Thyroid gland (tissue), 4 donors: ENCODE results near the gene SPON1. TPM values are rescaled to one million over a fixed set of nuclear protein-coding genes. Genes with fewer than 3 reads are reported as not detected.

Experiments
- DNase-seq, 2 donors: peaks; one replicate each; pipeline ENCODE4 v3.0.0-alpha.2; 2019
- H3K27ac ChIP-seq, 3 donors: fragments of 200-600 bp; sonication (generic); 1 replicate in 2 of 3; 2 replicates in 1 of 3; pipeline ENCODE4 v1.5.1; 2016 to 2019; ENCODE audit warnings: mild to moderate bottlenecking in 1 of 3, moderate library complexity in 1 of 3
- H3K27me3 ChIP-seq: fragments of 200-600 bp; sonication (generic); one replicate; pipeline ENCODE4 v1.5.1; 2019
- H3K36me3 ChIP-seq, 2 donors: fragments of 200-600 bp; sonication (generic); one replicate each; pipeline ENCODE4 v1.5.1; 2016 to 2019
- H3K4me1 ChIP-seq, 2 donors: fragments of 200-600 bp; sonication (generic); one replicate each; pipeline ENCODE4 v1.5.1; 2017 to 2019
- H3K4me3 ChIP-seq, 3 donors: fragments of 200-600 bp; sonication (generic); replicated peaks in 1 of 3; 1 replicate in 2 of 3; 2 replicates in 1 of 3; pipeline ENCODE4 v1.5.1; 2016; ENCODE audit warnings: mild to moderate bottlenecking in 1 of 3
- H3K9me3 ChIP-seq: fragments of 200-600 bp; sonication (generic); one replicate; pipeline ENCODE4 v1.5.1; 2017
- CTCF ChIP-seq, 6 experiments: fragments of 200-600 bp in 3 of 6; fragments of 450-650 bp in 3 of 6; sonication (generic) in 3 of 6; IDR thresholded peaks; one replicate each; pipeline ENCODE4 v1.5.1; 2016 to 2019; ENCODE audit warnings: antibody characterized with exemption in 6 of 6, mild to moderate bottlenecking in 2 of 6, inconsistent platforms in 1 of 6, moderate library complexity in 1 of 6
- POLR2A ChIP-seq, 2 donors: fragments of 450-650 bp; IDR thresholded peaks; one replicate each; pipeline ENCODE4 v1.6.1; 2017; ENCODE audit warnings: antibody characterized with exemption in 2 of 2, mild to moderate bottlenecking in 2 of 2, moderate library complexity in 1 of 2
- WGBS, 2 donors: methylation state at CpG; one replicate each; pipeline ENCODE4 v1.1.5; 2017; 5-methylcytosine and 5-hydroxymethylcytosine counted together
- intact Hi-C: fragments of 100-400 bp; cut with DNase I; formaldehyde crosslinking; loops from one replicate; pipeline ENCODE4 v1.15.1; 2023
- total RNA-seq, 4 donors: library from RNA; depleted of rRNA; stranded (reverse); fragments of >200 nt; gene quantifications; one replicate each; pipeline ENCODE4 v1.2.3, GENCODE V29; 2016

Gene SPON1
- total RNA-seq, 4 donors from 2014 or later: 7.3 to 14.9 (median 10.9) TPM

DNA sequence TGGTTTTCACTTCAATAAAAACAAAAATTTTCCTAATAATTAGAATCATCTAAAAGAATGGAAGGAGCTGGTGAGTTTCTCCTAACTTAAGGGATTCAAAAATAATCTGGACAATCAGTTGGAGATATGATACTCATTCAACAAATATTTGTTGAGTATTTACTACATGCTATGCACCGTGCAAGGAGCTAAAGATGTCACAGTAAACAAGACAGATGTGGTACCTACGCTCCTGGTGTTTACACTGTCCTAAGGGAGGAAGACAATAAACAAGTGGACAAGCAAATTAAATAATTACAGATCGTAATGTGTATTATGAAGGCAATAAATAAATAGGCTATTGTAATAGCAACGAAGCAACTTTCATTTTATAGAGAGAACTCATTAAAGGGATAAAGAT is 9.9 kb upstream of the SPON1 start:
- WGBS, 2 donors: 90 to 93% methylated on average over 4 of the region's 4 CpGs
- no peaks in the 10 kb centered on the region for H3K36me3 ChIP-seq
- H3K4me3 ChIP-seq: no peak overlapping the region
- intact Hi-C loops: no loop called here
- TF ChIP-seq CTCF (IDR thresholded peaks at IDR 0.05) (no peak), POLR2A (IDR thresholded peaks at IDR 0.05) (no peak)
- H3K4me1 ChIP-seq: no peaks in the 10 kb centered on the region
- no peaks in the 10 kb centered on the region for H3K9me3 ChIP-seq
- H3K27ac ChIP-seq: no peak overlapping the region
- H3K27me3 ChIP-seq: no peaks in the 10 kb centered on the region
- DNase-seq: no peak

DNA sequence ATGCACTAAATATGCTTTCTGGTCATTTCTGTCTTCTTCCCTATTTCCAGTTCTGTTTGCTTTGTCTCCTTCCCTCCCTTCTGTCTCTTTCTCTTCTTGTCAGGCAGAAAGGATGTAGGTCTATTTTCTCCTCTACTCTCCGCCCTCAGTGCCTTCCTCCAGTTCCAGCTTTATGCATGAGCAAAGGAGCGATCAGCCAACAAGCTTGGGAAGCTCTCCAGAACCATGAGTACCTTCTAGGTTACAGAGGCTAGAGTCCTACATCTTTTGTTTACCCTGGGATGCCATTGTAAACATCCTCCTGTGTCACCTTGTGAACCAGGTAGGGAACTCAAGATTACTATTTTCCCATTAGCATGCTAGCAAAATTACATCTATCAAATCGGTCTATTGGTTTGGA is 7.9 kb upstream of the SPON1 start:
- 48 to 56% methylated on average over 3 of the region's 3 CpGs for WGBS, 2 donors
- Histone ChIP-seq H3K4me3 (no peak overlapping the region), H3K36me3 (no peaks in the 10 kb centered on the region), H3K4me1 (no peaks in the 10 kb centered on the region), H3K9me3 (no peaks in the 10 kb centered on the region), H3K27me3 (no peaks in the 10 kb centered on the region), H3K27ac (no peak overlapping the region)
- DNase-seq: no peak
- intact Hi-C loops: loop anchor here (2.0 kb wide), 1 partner anchor 294 kb away; no protein-coding TSS in a partner anchor
- TF ChIP-seq POLR2A (IDR thresholded peaks at IDR 0.05) (no peak), CTCF (IDR thresholded peaks at IDR 0.05) (no peak)

DNA sequence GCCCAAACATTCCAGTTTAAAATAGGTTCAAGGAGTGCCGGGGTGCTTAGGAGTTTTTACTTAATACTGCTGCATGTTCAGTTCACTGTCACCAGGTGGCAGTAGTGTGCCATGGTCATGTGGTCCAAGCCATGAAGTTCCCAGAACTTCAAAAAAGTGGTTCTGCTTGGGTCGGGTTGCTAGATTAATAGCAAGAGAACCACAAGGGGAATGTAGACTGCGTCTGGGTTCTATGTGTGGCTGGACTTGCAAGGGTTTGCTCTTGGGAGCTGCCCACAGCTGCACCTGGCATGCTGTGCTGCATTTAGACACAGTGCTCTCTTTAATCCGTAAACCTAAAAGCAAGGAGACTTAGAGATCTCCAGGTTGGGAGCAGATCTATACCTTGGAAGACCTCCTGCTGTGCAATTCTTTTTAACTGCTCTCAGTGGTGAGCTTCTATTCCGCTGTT is 6.5 kb upstream of the SPON1 start:
- Histone ChIP-seq H3K4me1 (no peaks in the 10 kb centered on the region), H3K4me3 (no peak overlapping the region), H3K27me3 (no peaks in the 10 kb centered on the region), H3K27ac (no peak overlapping the region), H3K36me3 (no peaks in the 10 kb centered on the region), H3K9me3 (no peaks in the 10 kb centered on the region)
- DNase-seq: peak; percentile 64 to 69
- TF ChIP-seq POLR2A (IDR thresholded peaks at IDR 0.05) (no peak), CTCF (IDR thresholded peaks at IDR 0.05) (peak; percentile 50 to 89 (median 82))
- intact Hi-C loops: loop anchor here (2.0 kb wide), 1 partner anchor 293 kb away; no protein-coding TSS in a partner anchor
- 41 to 44% methylated on average over 5 of the region's 5 CpGs for WGBS, 2 donors

DNA sequence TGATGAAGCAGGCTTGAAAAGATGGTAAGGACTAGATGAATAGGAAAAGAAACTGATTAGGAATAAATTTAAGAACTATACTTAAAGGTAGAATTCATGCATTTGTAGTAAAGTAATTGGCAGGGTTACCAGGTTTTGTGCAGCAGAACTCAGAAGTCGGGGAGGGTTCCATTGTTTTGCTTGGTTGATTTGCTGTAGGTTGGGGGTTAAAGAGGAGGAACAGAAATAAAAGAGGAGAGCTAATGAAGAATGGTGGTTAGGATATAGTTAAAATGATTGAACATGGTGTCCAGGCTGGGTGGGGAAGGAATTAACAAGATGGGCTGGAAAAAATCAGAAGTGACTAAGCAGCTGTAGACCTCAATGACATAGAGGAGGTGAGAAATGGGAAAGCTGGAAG is 5.5 kb upstream of the SPON1 start:
- no peak overlapping the region for H3K27ac ChIP-seq
- no peaks in the 10 kb centered on the region for H3K36me3 ChIP-seq
- intact Hi-C loops: no loop called here
- H3K27me3 ChIP-seq: no peaks in the 10 kb centered on the region
- DNase-seq: no peak
- H3K4me1 ChIP-seq: no peaks in the 10 kb centered on the region
- no peak overlapping the region for H3K4me3 ChIP-seq
- no peaks in the 10 kb centered on the region for H3K9me3 ChIP-seq
- WGBS, 2 donors: 79 to 81% methylated on average over 1 of the region's 1 CpG
- TF ChIP-seq POLR2A (IDR thresholded peaks at IDR 0.05) (no peak), CTCF (IDR thresholded peaks at IDR 0.05) (no peak)

GRCh38 chr11:13958641-13959400 is 3.7 kb upstream of the SPON1 start:
- H3K36me3 ChIP-seq: no peaks in the 10 kb centered on the region
- intact Hi-C loops: no loop called here
- 78 to 84% methylated on average over 7 of the region's 7 CpGs for WGBS, 2 donors
- TF ChIP-seq POLR2A (IDR thresholded peaks at IDR 0.05) (no peak), CTCF (IDR thresholded peaks at IDR 0.05) (no peak)
- peaks cover 5 to 9% of the 10 kb centered on the region in 2 donors for H3K4me1 ChIP-seq
- DNase-seq: no peak
- H3K9me3 ChIP-seq: no peaks in the 10 kb centered on the region
- H3K27ac ChIP-seq: no peak overlapping the region
- peaks cover 3% of the 10 kb centered on the region for H3K27me3 ChIP-seq
- H3K4me3 ChIP-seq: no peak overlapping the region
